ENCODE results near the gene CGB1.
"Not testable (repeated sequence)": the region's sequence is repeated elsewhere in the genome, so short reads cannot be mapped to it uniquely, and the experiment has no call there.

DNA sequence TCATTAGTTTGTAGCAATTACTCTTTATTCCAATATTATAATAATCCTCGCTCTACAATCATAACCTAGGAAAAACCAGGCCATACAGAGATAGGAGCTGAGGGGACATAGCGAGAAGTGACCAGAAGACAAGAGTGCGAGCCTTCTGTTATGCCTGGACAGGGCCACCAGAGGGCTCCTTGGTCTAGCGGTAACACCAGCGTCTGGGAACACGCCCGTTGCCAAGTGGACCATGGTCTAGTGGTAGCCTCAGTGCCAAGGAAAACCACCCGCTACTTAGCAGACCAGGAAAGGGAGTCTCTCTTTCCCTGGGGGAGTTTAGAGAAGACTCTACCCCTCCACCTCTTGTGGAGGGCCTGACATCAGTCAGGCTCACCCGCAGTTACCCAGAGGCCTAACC is 38.2 kb upstream of the CGB1 start:
- not testable (repeated sequence) for TF ChIP-seq ZNF544 (tag by site-specific recombination; IDR thresholded peaks at IDR 0.05); ZNF76 (tag by site-specific recombination; IDR thresholded peaks at IDR 0.05; ENCODE audit: borderline replicate concordance, low read depth); ZNF324 (tag by site-specific recombination; IDR thresholded peaks at IDR 0.05)
- TF ChIP-seq, protein P1, sequence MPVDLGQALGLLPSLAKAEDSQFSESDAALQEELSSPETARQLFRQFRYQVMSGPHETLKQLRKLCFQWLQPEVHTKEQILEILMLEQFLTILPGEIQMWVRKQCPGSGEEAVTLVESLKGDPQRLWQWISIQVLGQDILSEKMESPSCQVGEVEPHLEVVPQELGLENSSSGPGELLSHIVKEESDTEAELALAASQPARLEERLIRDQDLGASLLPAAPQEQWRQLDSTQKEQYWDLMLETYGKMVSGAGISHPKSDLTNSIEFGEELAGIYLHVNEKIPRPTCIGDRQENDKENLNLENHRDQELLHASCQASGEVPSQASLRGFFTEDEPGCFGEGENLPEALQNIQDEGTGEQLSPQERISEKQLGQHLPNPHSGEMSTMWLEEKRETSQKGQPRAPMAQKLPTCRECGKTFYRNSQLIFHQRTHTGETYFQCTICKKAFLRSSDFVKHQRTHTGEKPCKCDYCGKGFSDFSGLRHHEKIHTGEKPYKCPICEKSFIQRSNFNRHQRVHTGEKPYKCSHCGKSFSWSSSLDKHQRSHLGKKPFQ (tag by site-specific recombination; IDR thresholded peaks at IDR 0.05) = not testable (repeated sequence)
- TF ChIP-seq, protein P2, sequence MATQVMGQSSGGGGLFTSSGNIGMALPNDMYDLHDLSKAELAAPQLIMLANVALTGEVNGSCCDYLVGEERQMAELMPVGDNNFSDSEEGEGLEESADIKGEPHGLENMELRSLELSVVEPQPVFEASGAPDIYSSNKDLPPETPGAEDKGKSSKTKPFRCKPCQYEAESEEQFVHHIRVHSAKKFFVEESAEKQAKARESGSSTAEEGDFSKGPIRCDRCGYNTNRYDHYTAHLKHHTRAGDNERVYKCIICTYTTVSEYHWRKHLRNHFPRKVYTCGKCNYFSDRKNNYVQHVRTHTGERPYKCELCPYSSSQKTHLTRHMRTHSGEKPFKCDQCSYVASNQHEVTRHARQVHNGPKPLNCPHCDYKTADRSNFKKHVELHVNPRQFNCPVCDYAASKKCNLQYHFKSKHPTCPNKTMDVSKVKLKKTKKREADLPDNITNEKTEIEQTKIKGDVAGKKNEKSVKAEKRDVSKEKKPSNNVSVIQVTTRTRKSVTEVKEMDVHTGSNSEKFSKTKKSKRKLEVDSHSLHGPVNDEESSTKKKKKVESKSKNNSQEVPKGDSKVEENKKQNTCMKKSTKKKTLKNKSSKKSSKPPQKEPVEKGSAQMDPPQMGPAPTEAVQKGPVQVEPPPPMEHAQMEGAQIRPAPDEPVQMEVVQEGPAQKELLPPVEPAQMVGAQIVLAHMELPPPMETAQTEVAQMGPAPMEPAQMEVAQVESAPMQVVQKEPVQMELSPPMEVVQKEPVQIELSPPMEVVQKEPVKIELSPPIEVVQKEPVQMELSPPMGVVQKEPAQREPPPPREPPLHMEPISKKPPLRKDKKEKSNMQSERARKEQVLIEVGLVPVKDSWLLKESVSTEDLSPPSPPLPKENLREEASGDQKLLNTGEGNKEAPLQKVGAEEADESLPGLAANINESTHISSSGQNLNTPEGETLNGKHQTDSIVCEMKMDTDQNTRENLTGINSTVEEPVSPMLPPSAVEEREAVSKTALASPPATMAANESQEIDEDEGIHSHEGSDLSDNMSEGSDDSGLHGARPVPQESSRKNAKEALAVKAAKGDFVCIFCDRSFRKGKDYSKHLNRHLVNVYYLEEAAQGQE (tag by site-specific recombination; IDR thresholded peaks at IDR 0.05) = not testable (repeated sequence)
- TF ChIP-seq, protein P3, sequence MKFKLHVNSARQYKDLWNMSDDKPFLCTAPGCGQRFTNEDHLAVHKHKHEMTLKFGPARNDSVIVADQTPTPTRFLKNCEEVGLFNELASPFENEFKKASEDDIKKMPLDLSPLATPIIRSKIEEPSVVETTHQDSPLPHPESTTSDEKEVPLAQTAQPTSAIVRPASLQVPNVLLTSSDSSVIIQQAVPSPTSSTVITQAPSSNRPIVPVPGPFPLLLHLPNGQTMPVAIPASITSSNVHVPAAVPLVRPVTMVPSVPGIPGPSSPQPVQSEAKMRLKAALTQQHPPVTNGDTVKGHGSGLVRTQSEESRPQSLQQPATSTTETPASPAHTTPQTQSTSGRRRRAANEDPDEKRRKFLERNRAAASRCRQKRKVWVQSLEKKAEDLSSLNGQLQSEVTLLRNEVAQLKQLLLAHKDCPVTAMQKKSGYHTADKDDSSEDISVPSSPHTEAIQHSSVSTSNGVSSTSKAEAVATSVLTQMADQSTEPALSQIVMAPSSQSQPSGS (tag by site-specific recombination; IDR thresholded peaks at IDR 0.05; ENCODE audit: low read depth) = not testable (repeated sequence)
- TF ChIP-seq, protein P4, sequence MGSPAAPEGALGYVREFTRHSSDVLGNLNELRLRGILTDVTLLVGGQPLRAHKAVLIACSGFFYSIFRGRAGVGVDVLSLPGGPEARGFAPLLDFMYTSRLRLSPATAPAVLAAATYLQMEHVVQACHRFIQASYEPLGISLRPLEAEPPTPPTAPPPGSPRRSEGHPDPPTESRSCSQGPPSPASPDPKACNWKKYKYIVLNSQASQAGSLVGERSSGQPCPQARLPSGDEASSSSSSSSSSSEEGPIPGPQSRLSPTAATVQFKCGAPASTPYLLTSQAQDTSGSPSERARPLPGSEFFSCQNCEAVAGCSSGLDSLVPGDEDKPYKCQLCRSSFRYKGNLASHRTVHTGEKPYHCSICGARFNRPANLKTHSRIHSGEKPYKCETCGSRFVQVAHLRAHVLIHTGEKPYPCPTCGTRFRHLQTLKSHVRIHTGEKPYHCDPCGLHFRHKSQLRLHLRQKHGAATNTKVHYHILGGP (tag by site-specific recombination; IDR thresholded peaks at IDR 0.05) = not testable (repeated sequence)
- TF ChIP-seq, protein P5, sequence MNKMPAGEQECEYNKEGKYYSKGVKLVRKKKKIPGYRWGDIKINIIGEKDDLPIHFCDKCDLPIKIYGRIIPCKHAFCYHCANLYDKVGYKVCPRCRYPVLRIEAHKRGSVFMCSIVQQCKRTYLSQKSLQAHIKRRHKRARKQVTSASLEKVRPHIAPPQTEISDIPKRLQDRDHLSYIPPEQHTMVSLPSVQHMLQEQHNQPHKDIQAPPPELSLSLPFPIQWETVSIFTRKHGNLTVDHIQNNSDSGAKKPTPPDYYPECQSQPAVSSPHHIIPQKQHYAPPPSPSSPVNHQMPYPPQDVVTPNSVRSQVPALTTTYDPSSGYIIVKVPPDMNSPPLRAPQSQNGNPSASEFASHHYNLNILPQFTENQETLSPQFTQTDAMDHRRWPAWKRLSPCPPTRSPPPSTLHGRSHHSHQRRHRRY (tag by site-specific recombination; IDR thresholded peaks at IDR 0.05) = not testable (repeated sequence)
- TF ChIP-seq, protein P6, sequence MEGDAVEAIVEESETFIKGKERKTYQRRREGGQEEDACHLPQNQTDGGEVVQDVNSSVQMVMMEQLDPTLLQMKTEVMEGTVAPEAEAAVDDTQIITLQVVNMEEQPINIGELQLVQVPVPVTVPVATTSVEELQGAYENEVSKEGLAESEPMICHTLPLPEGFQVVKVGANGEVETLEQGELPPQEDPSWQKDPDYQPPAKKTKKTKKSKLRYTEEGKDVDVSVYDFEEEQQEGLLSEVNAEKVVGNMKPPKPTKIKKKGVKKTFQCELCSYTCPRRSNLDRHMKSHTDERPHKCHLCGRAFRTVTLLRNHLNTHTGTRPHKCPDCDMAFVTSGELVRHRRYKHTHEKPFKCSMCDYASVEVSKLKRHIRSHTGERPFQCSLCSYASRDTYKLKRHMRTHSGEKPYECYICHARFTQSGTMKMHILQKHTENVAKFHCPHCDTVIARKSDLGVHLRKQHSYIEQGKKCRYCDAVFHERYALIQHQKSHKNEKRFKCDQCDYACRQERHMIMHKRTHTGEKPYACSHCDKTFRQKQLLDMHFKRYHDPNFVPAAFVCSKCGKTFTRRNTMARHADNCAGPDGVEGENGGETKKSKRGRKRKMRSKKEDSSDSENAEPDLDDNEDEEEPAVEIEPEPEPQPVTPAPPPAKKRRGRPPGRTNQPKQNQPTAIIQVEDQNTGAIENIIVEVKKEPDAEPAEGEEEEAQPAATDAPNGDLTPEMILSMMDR (tag by site-specific recombination; IDR thresholded peaks at IDR 0.05) = peak; percentile 48; the same call in 1 of the 2 replicates
- TF ChIP-seq, protein P7, sequence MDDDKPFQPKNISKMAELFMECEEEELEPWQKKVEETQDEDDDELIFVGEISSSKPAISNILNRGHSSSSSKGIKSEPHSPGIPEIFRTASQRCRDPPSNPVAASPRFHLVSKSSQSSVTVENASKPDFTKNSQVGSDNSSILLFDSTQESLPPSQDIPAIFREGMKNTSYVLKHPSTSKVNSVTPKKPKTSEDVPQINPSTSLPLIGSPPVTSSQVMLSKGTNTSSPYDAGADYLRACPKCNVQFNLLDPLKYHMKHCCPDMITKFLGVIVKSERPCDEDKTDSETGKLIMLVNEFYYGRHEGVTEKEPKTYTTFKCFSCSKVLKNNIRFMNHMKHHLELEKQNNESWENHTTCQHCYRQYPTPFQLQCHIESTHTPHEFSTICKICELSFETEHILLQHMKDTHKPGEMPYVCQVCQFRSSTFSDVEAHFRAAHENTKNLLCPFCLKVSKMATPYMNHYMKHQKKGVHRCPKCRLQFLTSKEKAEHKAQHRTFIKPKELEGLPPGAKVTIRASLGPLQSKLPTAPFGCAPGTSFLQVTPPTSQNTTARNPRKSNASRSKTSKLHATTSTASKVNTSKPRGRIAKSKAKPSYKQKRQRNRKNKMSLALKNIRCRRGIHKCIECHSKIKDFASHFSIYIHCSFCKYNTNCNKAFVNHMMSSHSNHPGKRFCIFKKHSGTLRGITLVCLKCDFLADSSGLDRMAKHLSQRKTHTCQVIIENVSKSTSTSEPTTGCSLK (tag by site-specific recombination; IDR thresholded peaks at IDR 0.05) = not testable (repeated sequence)
